HEK293 (cell line): ENCODE data around the gene SLC25A11.

Experiments
- CTCF ChIA-PET: fragments of 350-600 bp; formaldehyde crosslinking; extraction: SDS; loops from one replicate; lab custom pipeline; 2021; ENCODE audit warnings: antibody characterized with exemption; lab: Yijun Ruan, JAX
- POLR2A ChIA-PET: fragments of 300-600 bp; formaldehyde crosslinking; extraction: SDS; loops from one replicate; lab custom pipeline; 2020; ENCODE audit warnings: antibody characterized with exemption, inconsistent platforms; lab: Yijun Ruan, JAX
- H3K27ac ChIP-seq: fragments of 200-500 bp; sonication (Bioruptor generic); 2 replicates; pipeline ENCODE4 v1.5.1; 2014; ENCODE audit warnings: low read depth, low read length, control low read depth, inconsistent platforms; ENCODE audit errors: extremely low read depth
- H3K36me3 ChIP-seq, 2 experiments: fragments of 200-500 bp in 1 of 2; sonication (Bioruptor generic) in 1 of 2; 1 replicate in 1 of 2; 2 replicates in 1 of 2; pipeline ENCODE4 v1.5.1; 2014 to 2017; ENCODE audit warnings: inconsistent platforms in 2 of 2, low read length in 2 of 2; ENCODE audit not compliant: control insufficient read depth in 2 of 2, insufficient read depth in 1 of 2
- H3K4me1 ChIP-seq: fragments of 200-500 bp; sonication (Bioruptor generic); 2 replicates; pipeline ENCODE4 v1.5.1; 2014; ENCODE audit warnings: mild to moderate bottlenecking, low read length, inconsistent platforms; ENCODE audit not compliant: control insufficient read depth, insufficient read depth
- H3K4me3 ChIP-seq: 2 replicates; pipeline ENCODE4 v1.5.1; 2011; ENCODE audit warnings: low read depth, mild to moderate bottlenecking, control low read depth, low read length, moderate library complexity
- H3K9me3 ChIP-seq: fragments of 200-500 bp; sonication (Bioruptor generic); 2 replicates; pipeline ENCODE4 v1.5.1; 2014; ENCODE audit warnings: low read depth, low read length, inconsistent platforms; ENCODE audit not compliant: control insufficient read depth, insufficient read depth
- EGR2 ChIP-seq: fragments of 450-650 bp; formaldehyde crosslinking; IDR thresholded peaks from 2 replicates; pipeline ENCODE4 v1.5.1; 2016; ENCODE audit warnings: low read depth, missing biosample characterization, missing genetic modification characterization
- GLIS2 ChIP-seq: fragments of 450-650 bp; formaldehyde crosslinking; IDR thresholded peaks from 2 replicates; pipeline ENCODE4 v1.5.1; 2016; ENCODE audit warnings: missing biosample characterization, missing genetic modification characterization
- KLF1 ChIP-seq: fragments of 450-650 bp; formaldehyde crosslinking; IDR thresholded peaks from 2 replicates; pipeline ENCODE4 v1.5.1; 2016; ENCODE audit warnings: missing biosample characterization, missing genetic modification characterization
- KLF10 ChIP-seq: fragments of 450-650 bp; IDR thresholded peaks from 2 replicates; pipeline ENCODE4 v1.5.1; 2018; ENCODE audit warnings: missing biosample characterization, mild to moderate bottlenecking, missing genetic modification characterization
- KLF16 ChIP-seq: fragments of 450-650 bp; formaldehyde crosslinking; IDR thresholded peaks from 2 replicates; pipeline ENCODE4 v1.5.1; 2017; ENCODE audit warnings: missing biosample characterization, missing genetic modification characterization
- KLF17 ChIP-seq: fragments of 450-650 bp; formaldehyde crosslinking; IDR thresholded peaks from 2 replicates; pipeline ENCODE4 v1.5.1; 2016; ENCODE audit warnings: missing biosample characterization, missing genetic modification characterization
- KLF8 ChIP-seq: fragments of 450-650 bp; formaldehyde crosslinking; IDR thresholded peaks from 2 replicates; pipeline ENCODE4 v1.5.1; 2016; ENCODE audit warnings: missing biosample characterization, missing genetic modification characterization
- PBX3 ChIP-seq: sonication (generic); formaldehyde crosslinking; IDR thresholded peaks from 2 replicates; pipeline ENCODE4 v1.8.1; 2022; ENCODE audit warnings: mild to moderate bottlenecking, moderate library complexity, missing genetic modification reagents
- SP3 ChIP-seq: fragments of 450-650 bp; formaldehyde crosslinking; IDR thresholded peaks from 2 replicates; pipeline ENCODE4 v1.5.1; 2016; ENCODE audit warnings: missing biosample characterization, missing genetic modification characterization
- YY2 ChIP-seq: fragments of 450-650 bp; formaldehyde crosslinking; IDR thresholded peaks from 2 replicates; pipeline ENCODE4 v1.5.1; 2016; ENCODE audit warnings: missing biosample characterization, missing genetic modification characterization
- ZBTB11 ChIP-seq: fragments of 450-650 bp; formaldehyde crosslinking; conservative IDR thresholded peaks from 2 replicates; pipeline ENCODE4 v1.5.1; 2016; ENCODE audit warnings: low read depth, missing biosample characterization, missing genetic modification characterization
- ZBTB17 ChIP-seq: fragments of 450-650 bp; formaldehyde crosslinking; IDR thresholded peaks from 2 replicates; pipeline ENCODE4 v1.5.1; 2016; ENCODE audit warnings: missing biosample characterization, missing genetic modification characterization
- ZEB2 ChIP-seq: fragments of 450-650 bp; formaldehyde crosslinking; IDR thresholded peaks from 2 replicates; pipeline ENCODE4 v1.5.1; 2016; ENCODE audit warnings: missing biosample characterization, missing genetic modification characterization
- ZNF175 ChIP-seq: fragments of 450-650 bp; formaldehyde crosslinking; IDR thresholded peaks from 2 replicates; pipeline ENCODE4 v1.5.1; 2016; ENCODE audit warnings: missing biosample characterization, missing genetic modification characterization
- ZNF37A ChIP-seq: fragments of 450-650 bp; IDR thresholded peaks from 2 replicates; pipeline ENCODE4 v1.5.1; 2018; ENCODE audit warnings: missing biosample characterization, missing genetic modification characterization
- ZNF394 ChIP-seq: fragments of 450-650 bp; formaldehyde crosslinking; IDR thresholded peaks from 2 replicates; pipeline ENCODE4 v1.5.1; 2016; ENCODE audit warnings: missing biosample characterization, missing genetic modification characterization, mild to moderate bottlenecking, moderate library complexity, borderline replicate concordance
- ZNF423 ChIP-seq: fragments of 450-650 bp; formaldehyde crosslinking; IDR thresholded peaks from 2 replicates; pipeline ENCODE4 v1.5.1; 2016; ENCODE audit warnings: missing biosample characterization, missing genetic modification characterization
- ZNF433 ChIP-seq: fragments of 450-650 bp; formaldehyde crosslinking; IDR thresholded peaks from 2 replicates; pipeline ENCODE4 v1.5.1; 2016; ENCODE audit warnings: missing biosample characterization, missing genetic modification characterization, low read depth
- ZNF561 ChIP-seq: fragments of 450-650 bp; IDR thresholded peaks from 2 replicates; pipeline ENCODE4 v1.5.1; 2018; ENCODE audit warnings: missing biosample characterization, missing genetic modification characterization, borderline replicate concordance
- ZNF660 ChIP-seq: fragments of 450-650 bp; IDR thresholded peaks from 2 replicates; pipeline ENCODE4 v1.5.1; 2018; ENCODE audit warnings: missing biosample characterization, mild to moderate bottlenecking, missing genetic modification characterization
- TF ChIP-seq, protein P1 (sequence below): fragments of 450-650 bp; formaldehyde crosslinking; IDR thresholded peaks from 2 replicates; pipeline ENCODE4 v1.5.1; 2016; ENCODE audit warnings: missing biosample characterization, missing genetic modification characterization
- TF ChIP-seq, protein P2 (sequence below): fragments of 450-650 bp; formaldehyde crosslinking; IDR thresholded peaks from 2 replicates; pipeline ENCODE4 v1.5.1; 2017; ENCODE audit warnings: missing biosample characterization, mild to moderate bottlenecking, missing genetic modification characterization, moderate library complexity
- TF ChIP-seq, protein P3 (sequence below): fragments of 450-650 bp; formaldehyde crosslinking; optimal IDR thresholded peaks from 2 replicates; pipeline ENCODE3; 2016; ENCODE audit warnings: missing biosample characterization, mild to moderate bottlenecking, missing genetic modification characterization

Gene SLC25A11

GRCh38 chr17:4966844-4967538 lies 27.1 kb upstream of the SLC25A11 start (continued):
- peak; percentile 86 for TF ChIP-seq ZNF561 (tag by site-specific recombination)
- TF ChIP-seq ZNF394 (tag by site-specific recombination), result peak; percentile 96
- TF ChIP-seq EGR2 (tag by site-specific recombination), result no peak
- TF ChIP-seq KLF10 (tag by site-specific recombination), result no peak
- peak; percentile 41 for TF ChIP-seq ZEB2
- TF ChIP-seq ZBTB17 (tag by site-specific recombination), result peak; percentile 95
- TF ChIP-seq PBX3 (CRISPR knock-in tag), result peak; percentile 96
- no peak for TF ChIP-seq ZNF37A (tag by site-specific recombination)
- TF ChIP-seq, protein P1, sequence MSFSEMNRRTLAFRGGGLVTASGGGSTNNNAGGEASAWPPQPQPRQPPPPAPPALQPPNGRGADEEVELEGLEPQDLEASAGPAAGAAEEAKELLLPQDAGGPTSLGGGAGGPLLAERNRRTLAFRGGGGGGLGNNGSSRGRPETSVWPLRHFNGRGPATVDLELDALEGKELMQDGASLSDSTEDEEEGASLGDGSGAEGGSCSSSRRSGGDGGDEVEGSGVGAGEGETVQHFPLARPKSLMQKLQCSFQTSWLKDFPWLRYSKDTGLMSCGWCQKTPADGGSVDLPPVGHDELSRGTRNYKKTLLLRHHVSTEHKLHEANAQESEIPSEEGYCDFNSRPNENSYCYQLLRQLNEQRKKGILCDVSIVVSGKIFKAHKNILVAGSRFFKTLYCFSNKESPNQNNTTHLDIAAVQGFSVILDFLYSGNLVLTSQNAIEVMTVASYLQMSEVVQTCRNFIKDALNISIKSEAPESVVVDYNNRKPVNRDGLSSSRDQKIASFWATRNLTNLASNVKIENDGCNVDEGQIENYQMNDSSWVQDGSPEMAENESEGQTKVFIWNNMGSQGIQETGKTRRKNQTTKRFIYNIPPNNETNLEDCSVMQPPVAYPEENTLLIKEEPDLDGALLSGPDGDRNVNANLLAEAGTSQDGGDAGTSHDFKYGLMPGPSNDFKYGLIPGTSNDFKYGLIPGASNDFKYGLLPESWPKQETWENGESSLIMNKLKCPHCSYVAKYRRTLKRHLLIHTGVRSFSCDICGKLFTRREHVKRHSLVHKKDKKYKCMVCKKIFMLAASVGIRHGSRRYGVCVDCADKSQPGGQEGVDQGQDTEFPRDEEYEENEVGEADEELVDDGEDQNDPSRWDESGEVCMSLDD (tag by site-specific recombination), result peak; percentile 55; the same call in 1 of the 2 replicates
- TF ChIP-seq, protein P2, sequence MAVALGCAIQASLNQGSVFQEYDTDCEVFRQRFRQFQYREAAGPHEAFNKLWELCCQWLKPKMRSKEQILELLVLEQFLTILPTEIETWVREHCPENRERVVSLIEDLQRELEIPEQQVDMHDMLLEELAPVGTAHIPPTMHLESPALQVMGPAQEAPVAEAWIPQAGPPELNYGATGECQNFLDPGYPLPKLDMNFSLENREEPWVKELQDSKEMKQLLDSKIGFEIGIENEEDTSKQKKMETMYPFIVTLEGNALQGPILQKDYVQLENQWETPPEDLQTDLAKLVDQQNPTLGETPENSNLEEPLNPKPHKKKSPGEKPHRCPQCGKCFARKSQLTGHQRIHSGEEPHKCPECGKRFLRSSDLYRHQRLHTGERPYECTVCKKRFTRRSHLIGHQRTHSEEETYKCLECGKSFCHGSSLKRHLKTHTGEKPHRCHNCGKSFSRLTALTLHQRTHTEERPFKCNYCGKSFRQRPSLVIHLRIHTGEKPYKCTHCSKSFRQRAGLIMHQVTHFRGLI (tag by site-specific recombination), result peak; percentile 73
- TF ChIP-seq GLIS2 (tag by site-specific recombination), result peak; percentile 88
- TF ChIP-seq KLF8 (tag by site-specific recombination), result peak; percentile 67
- TF ChIP-seq ZNF175, result no peak
- TF ChIP-seq ZNF660 (tag by site-specific recombination), result peak; percentile 21; the same call in 1 of the 2 replicates
- TF ChIP-seq, protein P3, sequence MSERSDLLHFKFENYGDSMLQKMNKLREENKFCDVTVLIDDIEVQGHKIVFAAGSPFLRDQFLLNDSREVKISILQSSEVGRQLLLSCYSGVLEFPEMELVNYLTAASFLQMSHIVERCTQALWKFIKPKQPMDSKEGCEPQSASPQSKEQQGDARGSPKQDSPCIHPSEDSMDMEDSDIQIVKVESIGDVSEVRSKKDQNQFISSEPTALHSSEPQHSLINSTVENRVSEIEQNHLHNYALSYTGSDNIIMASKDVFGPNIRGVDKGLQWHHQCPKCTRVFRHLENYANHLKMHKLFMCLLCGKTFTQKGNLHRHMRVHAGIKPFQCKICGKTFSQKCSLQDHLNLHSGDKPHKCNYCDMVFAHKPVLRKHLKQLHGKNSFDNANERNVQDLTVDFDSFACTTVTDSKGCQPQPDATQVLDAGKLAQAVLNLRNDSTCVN (tag by site-specific recombination), result peak; percentile 36
- peak; percentile 79 for TF ChIP-seq SP3 (tag by site-specific recombination)
- TF ChIP-seq KLF16 (tag by site-specific recombination), result peak; percentile 32; the same call in 1 of the 2 replicates
- TF ChIP-seq KLF1, result peak; percentile 86
- peak; percentile 77; the same call in 1 of the 2 replicates for TF ChIP-seq ZNF423 (tag by site-specific recombination)

DNA sequence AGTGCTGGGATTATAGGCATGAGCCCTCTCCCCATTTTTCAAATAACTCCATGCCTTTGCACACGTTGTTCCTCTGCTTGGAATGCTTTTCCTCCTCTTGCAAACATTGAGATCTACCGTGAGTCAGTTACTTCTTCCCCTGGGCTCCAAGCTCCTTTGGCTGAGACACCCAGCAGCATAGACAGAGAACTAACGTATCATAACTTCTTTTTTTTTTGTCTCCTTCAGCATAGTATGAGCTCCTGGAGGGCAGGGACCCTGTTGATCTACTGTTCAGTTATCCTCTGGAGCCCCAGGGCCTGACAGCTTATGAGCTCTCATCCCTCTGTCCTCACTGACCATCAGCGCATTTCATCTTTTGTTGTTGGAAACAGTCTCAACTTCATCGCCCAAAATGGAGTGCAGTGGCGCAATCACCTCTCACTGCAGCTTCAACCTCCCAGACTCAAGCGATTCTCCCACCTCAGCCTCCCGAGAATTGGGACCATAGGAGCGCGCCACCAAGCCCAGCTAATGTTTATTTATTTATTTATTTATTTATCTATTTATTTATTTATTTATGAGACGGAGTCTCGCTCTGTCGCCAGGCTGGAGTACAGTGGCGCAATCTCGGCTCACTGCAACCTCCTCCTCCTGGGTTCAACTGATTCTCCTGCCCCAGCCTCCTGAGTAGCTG lies 25.6 kb upstream of the SLC25A11 start:
- CTCF ChIA-PET, result interaction anchor here (0.6 to 4.0 kb wide), 6 partner anchors 8 to 170 kb away, joined by 3 to 22 read pairs (median 6); partner anchors contain the start of gene CAMTA2
- POLR2A ChIA-PET, result interaction anchor here (0.8 to 11.3 kb wide), 5 partner anchors 15 to 409 kb away, joined by 9 to 358 read pairs (median 27); partner anchors contain the start of genes CAMTA2, ENO3, INCA1 and KIF1C
- peaks cover 3% of the 10 kb centered on the region; the same call in 1 of the 2 replicates for H3K9me3 ChIP-seq
- peaks cover 15% of the 10 kb centered on the region for H3K4me1 ChIP-seq
- no peak overlapping the region for H3K4me3 ChIP-seq
- H3K27ac ChIP-seq, result no peak overlapping the region
- peaks cover 19 to 21% of the 10 kb centered on the region in 2 experiments for H3K36me3 ChIP-seq
- 0 out of 2 replicates have a peak, but pooled peaks have one; percentile 31 for TF ChIP-seq ZBTB11 (tag by site-specific recombination)
- TF ChIP-seq ZNF433, result 0 out of 2 replicates have a peak, but pooled peaks have one; percentile 16
- TF ChIP-seq KLF1, result no peak
- no peak for TF ChIP-seq KLF17 (tag by site-specific recombination)
- no peak for TF ChIP-seq YY2
- peak; percentile 74; the same call in 1 of the 2 replicates for TF ChIP-seq ZNF394 (tag by site-specific recombination)
